B cell (primary cell): ENCODE measurements around the gene PCBP2.

Source experiments
- CTCF ChIP-seq: fragments of 200-600 bp; IDR thresholded peaks from one replicate; pipeline ENCODE4 v1.8.0; 2022; ENCODE audit warnings: antibody characterized with exemption, mild to moderate bottlenecking
- EZH2 ChIP-seq: IDR thresholded peaks from 2 replicates; pipeline ENCODE4 v1.6.1; 2012; ENCODE audit warnings: borderline replicate concordance, low read depth, mild to moderate bottlenecking, moderate library complexity, low read length; ENCODE audit not compliant: insufficient read depth, poor library complexity, severe bottlenecking

GRCh38 chr12:53410951-53411350 lies 41.0 kb upstream of the PCBP2 start:
- TF ChIP-seq CTCF (no peak), EZH2 (no peak)
